ENCODE results near the gene CYP2J2.
"Not testable (repeated sequence)": the region's sequence is repeated elsewhere in the genome, so short reads cannot be mapped to it uniquely, and the experiment has no call there.

CYP2J2 gene, protein sequence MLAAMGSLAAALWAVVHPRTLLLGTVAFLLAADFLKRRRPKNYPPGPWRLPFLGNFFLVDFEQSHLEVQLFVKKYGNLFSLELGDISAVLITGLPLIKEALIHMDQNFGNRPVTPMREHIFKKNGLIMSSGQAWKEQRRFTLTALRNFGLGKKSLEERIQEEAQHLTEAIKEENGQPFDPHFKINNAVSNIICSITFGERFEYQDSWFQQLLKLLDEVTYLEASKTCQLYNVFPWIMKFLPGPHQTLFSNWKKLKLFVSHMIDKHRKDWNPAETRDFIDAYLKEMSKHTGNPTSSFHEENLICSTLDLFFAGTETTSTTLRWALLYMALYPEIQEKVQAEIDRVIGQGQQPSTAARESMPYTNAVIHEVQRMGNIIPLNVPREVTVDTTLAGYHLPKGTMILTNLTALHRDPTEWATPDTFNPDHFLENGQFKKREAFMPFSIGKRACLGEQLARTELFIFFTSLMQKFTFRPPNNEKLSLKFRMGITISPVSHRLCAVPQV

DNA sequence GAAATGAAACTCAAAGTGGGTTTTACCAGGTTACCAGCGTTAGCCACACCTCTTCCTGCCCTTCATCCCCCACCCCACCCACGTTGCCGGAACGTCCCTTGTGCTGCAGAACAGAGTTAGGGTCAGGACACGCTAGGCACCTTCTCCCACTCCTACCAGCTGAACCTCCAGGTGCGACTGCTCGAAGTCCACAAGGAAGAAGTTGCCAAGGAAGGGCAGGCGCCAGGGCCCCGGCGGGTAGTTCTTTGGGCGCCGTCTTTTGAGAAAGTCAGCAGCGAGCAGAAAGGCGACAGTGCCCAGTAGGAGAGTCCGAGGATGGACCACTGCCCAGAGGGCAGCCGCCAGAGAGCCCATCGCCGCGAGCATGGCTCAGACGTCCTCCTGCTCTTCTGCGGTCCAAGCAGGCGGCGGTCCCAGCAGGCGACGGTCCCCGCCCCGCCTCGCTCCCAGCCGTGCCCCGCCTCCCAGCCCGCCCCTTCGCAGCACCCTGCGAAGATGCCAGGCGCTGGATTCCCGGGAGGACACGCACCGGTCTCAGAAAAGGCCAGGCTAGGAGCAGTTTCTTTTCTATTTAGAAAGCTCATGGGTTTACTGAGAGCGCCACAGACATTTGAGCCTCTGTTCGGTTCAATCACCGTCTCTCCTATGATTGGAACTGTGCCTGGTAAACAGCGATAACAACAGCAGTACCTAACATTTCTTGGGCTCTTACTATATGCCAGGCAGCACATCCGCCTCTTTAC is at the start of gene CYP2J2:
TSS of gene CYP2J2 (minus strand) at position 393 of the 743 bp plus-strand sequence. CDS start at position 366, 27 bp downstream.
- no peak for FAIRE-seq

DNA sequence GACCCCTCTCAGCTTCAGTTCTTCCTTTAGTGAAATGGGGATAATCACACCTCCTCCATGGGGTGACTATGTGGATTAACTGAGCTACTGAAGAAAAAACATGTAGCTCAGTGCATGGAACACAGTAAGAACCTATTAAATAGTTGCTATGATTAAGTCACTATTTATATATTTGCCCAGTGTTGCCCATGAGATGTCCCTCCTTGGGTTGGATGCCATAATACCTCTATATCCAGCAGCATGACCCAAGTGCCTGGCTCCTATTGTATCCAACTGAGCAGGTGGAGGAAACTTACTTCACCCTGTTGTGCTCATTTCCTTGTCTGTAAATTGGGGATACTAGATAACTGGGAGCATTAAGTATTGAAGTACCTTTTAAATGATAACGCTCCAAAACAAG is 47.1 kb upstream of the CYP2J2 start:
- no peak for FAIRE-seq

DNA sequence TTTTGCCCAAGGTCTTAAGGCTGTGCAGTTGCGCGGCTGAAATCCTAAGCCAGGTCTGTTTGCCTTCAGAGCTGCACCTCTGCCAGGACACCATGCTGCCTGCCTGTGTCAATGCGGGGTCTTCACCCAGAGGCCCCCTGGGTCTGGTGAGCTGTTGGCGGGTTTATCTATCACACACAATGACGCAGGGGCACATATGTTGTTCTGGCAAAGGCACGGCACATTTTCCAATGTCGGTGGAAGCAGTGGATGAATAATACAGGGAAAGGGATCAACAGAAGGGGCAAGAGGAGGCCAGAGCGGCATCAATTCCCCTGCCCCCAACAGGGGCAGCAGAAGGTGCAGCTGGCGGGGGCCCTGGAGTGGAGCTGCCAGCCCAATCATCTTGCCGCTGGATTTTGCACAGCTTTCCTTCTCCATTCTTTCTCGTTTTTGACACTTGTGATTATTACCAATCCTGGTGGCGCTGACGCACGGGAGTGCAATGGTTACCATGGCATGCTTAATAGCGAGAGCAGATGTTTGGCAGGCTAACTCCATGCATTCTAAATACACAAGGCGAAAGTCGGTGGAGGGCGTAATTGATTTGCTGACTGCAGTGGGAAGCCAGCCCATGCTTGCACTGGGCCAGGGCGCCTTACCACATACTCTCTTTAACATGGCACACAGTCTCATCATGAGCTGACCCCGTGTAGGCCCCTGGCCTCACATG is 45.8 kb upstream of the CYP2J2 start:
- FAIRE-seq = no peak

DNA sequence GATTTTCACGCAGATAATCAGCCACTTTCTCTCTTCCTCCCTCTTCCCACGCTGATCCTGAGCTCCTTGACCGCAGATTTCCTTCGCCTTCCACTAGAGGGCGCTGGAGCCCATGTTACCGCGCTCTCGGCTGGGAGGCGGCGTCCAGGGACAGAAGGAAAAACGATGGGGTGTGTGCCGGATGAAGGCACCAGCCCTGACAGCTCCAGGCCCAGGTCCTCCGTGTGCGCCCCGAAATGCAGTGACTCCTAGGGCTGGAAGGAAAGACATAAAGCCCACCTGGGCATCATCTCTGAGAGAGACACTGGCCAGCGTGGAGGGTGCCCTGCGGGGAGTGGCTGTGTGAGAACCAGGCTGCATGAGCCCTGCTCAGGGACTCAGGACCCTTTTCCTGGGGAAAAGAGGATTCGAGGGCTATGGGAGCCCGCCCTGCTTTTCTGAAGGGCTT is 44.9 kb upstream of the CYP2J2 start:
- FAIRE-seq = no peak

DNA sequence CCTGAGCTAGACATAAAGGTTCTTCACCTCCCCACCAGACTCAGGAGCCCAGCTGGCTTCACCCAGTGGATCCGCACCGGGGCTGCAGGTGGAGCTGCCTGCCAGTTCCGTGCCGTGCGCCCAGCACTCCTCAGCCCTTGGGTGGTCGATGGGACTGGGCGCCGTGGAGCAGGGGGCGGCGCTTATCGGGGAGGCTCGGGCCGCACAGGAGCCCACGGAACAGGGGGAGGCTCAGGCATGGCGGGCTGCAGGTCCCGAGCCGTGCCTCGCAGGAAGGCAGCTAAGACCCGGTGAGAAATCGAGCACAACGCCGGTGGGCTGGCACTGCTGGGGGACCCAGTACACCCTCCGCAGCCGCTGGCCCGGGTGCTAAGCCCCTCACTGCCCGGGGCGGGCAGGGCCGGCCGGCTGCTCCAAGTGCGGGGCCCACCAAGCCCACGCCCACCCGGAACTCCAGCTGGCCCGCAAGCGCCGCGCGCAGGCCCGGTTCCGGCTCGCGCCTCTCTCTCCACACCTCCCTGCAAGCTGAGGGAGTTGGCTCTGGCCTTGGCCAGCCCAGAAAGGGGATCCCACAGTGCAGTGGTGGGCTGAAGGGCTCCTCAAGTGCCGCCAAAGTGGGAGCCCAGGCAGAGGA is 43.1 kb upstream of the CYP2J2 start:
- not testable (repeated sequence) for FAIRE-seq

DNA sequence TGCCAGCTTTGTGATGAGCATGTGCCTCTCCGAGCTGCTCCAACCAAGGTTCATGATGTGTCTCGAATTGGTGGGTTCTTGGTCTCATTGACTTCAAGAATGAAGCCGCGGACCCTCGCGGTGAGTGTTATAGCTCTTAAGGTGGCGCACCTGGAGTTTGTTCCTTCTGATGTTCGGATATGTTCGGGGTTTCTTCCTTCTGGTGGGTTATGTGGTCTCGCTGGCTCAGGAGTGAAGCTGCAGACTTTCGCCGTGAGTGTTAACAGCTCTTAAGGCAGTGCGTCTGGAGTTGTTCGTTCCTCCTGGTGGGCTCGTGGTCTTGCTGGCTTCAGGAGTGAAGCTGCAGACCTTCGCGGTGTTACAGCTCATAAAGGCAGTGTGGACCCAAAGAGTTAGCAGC is 42.2 kb upstream of the CYP2J2 start:
- FAIRE-seq = not testable (repeated sequence)

DNA sequence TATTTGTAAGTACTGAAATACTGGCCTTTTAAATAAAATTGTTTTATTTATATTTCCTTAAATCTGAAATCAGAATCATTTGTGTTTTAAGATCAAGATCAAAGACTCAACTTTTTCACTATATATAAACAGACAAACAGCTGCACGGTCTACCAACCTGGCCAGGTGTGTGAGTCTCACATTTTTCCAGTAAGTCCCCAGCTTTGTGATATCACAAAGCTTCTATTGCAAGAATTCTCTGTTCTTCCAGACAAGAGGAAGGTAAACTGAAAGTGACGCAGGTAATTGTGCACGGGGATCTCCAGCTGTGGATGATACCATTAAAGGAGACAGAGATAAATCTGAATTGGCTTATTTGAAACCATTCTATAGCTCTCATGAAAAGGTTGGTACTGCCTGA is 41.2 kb upstream of the CYP2J2 start:
- no peak for FAIRE-seq

DNA sequence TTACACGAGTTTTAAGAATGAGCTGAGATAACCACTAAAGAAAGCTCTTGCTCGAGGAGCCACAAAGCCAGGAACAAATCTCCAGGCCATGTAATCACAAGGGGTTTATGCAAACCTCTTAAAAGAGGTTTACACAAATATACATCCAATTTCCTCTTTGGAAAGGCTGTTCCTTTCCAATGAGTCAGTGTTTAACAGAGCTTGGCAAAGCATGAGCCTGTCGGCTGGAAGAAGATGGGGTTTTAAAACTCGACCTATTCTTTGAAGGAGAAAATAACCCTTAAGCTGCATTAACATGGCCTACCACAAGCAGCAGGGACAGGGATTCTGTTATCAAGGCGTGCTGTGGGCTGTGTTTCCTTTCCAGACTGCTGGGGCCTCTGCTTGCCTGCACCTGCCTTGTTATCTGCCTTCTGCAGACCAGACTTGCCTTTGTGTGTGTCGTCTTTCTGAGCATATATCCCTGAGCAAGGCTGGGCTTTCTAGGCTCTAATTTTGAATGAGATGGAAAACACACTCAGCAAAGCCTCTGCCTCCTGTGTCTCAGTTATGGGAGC is 40.6 kb upstream of the CYP2J2 start:
- FAIRE-seq = no peak

DNA sequence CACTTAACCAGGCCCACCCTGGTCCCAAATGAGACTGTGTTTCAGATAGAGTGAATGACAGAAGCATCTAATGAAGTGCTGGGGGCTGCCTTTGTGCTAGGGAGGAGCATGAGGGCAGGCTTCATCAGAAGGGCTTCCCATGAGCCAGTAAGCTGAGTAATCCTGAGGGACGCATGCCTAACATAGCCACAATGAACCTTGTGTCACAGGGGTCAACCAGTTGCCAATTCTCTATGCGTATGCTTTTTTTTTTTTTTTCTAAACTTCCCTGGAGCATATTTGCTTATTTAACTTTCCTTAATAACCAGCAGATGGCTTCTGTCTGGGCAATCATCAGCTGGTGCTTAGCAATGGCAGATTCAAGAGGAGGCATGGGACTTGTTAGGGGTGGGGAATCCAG is 25.5 kb upstream of the CYP2J2 start:
- no peak for FAIRE-seq

DNA sequence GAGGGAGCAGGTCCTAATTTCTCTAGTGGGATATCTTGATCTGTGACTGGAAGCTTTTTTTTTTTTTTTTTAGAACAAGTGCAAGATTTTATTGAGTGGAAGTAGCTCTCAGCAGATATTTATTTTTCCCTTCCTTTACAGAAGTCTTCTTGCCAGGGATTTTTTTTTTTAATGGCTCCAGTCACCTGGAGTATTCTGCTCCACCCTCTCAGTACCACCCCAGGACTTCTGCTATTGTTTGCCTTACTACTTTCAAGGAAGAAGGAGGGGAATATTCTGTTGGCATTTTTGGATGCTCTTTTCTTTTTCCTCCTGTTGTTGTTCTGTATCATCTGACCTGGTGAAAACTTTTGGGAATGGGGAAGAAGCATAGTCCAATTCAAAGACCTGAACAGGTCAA is 23.1 kb upstream of the CYP2J2 start:
- FAIRE-seq = no peak

DNA sequence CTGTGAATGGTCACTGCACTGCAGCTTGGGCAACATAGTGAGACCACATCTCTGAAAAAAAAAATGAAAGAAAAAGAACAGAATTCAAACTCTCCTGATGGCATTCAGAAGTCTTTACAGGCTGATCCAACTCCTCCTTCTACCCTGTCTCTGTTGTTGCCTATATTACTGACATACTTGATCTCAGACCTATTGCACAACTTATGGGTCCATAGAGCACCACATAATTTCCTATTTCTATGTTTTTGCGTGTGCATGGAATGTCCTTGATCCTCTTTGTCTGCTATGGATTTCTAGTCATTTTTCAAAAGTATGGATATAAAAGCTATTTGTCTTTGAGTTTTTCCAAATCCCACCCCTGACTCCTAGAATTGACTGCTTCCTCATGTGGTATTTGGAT is 22.4 kb upstream of the CYP2J2 start:
- no peak for FAIRE-seq

DNA sequence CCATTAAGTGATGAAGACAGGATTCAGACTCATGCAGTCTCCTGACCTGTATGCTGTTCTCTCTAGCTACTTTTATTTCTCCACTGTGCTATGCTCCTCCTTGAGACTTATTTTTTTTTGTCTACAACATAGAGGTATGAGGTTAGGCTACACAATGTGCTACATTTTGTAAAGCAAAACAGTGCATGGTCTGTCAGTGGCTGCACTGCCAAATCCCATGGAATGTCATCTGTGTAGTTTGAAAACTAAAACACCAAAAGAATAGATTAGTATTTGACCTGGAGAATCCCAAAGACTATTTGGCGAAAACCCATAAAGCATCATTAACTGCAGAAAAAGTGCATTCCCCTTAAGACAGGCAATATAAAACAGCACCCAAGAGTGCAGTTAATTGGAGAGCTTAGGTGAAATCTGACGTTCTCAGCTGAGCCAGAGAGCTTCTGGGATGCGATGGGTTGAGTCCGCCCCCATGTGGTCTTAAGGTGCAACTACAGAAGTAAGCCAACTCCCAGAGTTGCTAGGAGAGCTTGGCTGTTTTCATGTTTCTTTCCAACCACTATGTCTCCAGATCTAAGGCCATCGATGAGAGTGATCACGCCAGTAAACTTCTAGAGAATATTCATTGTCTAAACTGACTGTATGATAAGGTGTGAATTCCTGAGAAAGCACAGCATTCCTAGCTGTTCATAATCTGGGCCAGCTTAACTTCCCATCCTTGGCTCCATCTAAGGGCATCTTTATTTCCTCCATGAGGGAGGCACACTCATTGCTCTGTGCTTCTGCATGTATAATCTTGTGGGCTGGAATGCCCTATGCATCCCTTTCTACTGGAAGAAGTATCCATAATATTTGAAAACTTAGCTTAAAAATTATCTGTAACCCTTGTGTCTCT is 20.7 kb upstream of the CYP2J2 start:
- no peak for FAIRE-seq

DNA sequence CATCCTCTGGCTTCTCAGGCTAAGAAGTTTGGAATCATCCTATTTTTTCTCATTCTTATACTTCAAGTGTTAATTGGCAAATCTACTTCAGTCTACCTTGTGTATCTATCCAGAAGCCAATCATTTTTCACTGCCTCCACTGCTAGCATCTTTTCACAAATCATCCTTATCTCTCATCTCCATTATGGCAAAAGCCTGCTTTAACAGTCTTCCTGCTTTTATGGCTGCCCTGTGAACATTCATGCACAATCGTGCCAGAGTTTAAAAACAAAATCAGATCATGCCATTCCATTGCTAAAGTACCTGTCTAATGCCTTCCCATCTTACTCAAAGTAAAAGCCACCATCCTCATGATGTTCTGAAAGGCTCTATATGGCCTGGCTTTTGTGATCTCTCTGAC is 19.2 kb upstream of the CYP2J2 start:
- no peak for FAIRE-seq

DNA sequence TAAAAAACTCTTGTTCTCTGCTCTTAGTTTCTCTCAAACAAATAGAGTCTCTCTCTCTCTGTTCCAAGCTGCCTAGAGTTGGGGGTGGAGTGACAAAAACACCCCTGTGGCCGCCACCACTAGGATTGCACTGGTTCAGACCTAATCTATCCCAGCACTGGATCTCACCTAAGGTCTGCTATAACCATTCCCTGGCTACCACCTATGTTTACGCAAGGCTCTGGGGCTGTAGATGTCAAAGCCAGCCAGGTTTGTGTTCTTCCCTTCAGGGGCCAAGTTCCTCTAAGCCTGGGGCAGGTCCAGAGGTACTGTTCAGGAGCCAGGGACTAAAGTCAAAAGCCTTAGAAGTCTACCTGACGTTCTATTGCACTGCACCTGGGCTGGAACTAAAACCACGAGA is 12.8 kb upstream of the CYP2J2 start:
- FAIRE-seq = no peak

DNA sequence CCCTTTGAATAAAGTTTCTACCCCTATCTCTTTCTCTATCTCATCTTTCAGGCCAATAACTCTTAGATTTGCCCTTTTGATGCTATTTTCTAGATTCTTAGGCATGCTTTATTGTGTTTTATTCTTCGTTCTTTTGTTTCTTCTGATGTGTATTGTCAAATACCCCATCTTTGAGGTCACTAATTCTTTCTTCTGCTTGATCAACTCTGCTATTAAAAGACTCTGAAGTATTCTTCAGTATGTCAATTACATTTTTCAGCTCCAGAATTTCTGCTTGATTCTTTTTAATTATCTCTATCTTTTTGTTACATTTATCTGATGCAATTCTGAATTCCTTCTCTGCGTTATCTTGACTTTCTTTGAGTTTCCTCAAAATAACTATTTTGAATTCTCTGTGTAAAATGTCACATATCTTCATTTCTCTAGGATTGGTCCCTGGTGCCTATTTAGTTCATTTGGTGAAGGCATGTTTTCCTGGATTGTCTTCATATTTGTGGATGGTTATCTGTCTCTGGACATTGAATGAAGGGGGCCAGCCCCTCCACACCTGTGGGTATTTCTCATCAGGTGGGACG is 11.2 kb upstream of the CYP2J2 start:
- FAIRE-seq = no peak

DNA sequence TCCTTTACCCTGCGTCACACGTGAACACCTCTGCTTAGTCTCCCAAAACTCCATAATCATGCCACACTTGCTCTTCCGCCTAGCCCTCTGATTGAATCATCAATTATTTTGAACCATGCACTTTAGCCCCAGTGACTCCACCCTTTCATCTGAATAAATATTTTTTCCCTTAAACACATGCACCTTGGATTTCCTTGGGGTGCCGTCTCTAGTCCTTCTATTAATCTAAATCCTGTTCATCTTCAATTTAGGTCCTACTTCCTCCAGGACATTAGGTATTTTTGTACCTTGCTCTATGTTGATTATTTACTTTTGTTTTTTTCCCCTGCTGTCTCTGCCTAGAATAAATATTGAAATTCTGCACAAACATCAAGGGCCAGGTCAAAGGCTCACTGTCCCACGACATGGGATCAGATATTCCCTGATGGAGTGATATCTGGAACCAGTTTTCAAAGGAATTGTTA is 9.8 kb upstream of the CYP2J2 start:
- no peak for FAIRE-seq

DNA sequence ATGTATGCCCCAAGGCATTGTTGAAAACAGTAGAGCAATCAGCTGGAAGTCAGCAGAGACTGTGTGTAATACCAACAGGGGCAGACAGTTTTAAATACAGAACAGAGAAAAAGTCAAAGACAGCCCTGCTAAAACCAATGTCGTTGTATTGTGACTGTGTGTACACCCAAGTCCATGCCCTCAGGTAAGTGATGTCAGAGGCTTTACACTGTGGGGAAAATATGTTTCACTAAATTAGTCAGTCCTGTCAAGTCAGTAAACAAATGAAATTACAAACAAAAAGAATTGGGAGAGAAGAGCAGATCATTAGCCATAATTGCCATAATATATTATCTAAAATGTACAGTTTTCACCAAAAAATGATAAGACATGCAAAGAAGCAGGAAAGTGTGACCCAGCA is 2.4 kb upstream of the CYP2J2 start:
- no peak for FAIRE-seq

DNA sequence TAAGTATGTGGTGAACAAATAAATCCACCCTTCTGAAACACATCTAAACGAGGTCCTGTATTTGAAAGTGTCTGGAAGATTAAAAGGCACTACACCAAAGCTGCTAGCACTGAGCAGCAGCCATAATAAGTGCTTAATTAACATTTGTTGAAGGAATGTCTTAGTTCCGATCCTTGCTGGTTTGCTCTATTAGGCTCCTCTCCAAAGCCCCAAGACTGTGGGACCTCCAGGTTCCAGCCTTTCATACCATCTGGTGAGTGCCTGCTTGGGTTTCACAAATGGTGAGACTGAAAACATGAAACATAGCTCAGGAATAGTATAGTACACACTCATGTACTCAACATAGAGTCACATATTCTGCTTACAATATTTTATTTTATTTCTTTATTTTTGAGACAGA is 640 bp upstream of the CYP2J2 start:
- no peak for FAIRE-seq

DNA sequence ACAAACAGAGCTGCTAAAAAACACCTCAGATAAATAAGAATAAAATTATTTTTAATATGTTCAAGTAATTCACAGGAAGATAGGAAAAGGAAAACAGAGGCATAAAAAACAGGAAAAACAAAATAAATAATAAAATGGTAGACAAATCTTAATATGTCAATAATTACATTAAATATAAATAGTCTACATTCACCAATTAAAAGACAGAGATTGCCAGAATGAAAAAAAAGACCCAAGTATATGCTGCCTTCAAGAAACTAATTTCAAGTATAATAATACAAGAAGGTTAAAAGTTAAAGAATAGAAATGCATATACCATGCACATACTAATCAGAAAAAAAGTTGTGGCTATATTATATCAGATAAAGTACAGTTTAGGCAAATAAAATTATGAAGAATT is 1.9 kb downstream of the CYP2J2 start:
- FAIRE-seq = no peak

DNA sequence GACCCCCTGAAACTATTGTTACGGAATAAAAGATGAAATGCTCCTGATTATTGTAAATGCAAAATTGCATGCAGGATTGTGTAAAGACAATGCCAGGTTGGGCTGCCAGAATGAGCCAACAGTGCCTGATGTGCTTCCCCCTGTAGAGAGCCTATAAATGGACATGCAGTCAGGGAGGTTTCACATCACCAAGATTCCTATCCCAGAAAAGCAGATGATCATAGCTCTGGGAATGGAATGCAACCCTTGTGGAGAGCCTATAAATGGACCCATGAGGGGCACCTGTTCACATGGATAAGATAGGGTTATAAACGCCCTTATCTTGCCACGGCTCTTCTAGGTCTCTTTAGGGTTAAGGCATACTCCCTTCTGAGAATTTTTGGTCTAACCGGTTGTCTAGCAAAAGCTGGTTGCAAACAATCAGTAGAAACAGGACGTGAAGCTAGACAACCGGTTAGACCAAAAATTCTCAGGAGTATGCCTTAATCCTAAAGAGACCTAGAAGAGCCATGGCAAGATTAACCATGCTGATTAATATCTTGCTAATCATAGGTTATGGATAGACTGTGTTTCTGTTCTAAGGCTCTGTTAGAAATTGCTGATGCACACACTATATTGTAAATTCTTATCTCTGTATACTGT is 5.2 kb downstream of the CYP2J2 start:
- FAIRE-seq = not testable (repeated sequence)

DNA sequence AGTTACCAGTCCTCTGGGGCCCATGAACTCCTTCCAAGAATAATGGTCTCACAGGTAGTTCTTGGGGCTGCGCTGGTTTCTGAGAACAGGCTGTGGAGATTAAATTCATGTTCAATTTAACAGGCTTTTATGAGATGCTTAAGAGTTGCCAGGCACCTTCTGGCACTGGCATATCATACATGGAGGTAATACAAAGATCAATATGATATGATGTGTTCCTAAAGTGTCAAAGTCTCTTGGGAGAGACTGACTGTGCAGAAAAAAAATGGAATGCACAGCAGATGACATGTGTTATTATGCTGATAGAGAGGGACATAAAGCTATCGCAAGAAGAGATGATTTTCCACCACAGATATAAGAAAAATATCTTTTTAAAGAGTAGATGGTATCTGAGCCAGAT is 6.8 kb downstream of the CYP2J2 start:
- no peak for FAIRE-seq
